Measurements from ENCODE around the gene BRAT1.

DNA sequence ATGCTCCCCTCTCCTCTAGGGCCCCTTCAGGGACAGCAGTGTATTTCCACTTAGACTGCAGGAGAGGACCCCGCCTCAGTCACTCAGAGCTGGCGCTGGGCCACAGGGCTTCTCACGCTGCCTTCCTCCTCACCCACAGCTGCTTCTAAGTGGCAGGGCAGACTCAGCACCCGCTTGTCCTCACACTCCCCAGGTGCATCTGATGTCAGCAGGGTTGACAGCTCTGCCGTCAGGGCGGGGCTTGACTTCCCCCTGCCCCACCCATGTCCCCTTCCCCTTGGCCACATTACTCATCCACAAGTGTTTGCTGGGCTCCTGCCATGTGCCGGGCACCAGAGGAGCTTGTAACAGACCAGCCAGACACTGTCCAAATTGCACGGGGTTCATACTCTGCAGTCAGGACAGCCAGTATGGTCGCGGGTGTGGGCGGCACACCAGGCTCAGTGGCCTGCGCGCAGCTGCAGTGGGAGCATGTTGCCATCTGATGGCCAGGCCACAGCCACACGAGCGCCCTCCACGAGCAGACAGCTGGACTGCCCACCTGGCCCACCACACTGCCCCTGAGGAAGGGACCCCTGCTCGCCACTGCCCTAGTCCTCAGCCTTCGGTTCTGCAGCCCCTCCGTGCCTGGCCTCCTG is 47.2 kb upstream of the BRAT1 start:
- TF ChIP-seq, protein P1, sequence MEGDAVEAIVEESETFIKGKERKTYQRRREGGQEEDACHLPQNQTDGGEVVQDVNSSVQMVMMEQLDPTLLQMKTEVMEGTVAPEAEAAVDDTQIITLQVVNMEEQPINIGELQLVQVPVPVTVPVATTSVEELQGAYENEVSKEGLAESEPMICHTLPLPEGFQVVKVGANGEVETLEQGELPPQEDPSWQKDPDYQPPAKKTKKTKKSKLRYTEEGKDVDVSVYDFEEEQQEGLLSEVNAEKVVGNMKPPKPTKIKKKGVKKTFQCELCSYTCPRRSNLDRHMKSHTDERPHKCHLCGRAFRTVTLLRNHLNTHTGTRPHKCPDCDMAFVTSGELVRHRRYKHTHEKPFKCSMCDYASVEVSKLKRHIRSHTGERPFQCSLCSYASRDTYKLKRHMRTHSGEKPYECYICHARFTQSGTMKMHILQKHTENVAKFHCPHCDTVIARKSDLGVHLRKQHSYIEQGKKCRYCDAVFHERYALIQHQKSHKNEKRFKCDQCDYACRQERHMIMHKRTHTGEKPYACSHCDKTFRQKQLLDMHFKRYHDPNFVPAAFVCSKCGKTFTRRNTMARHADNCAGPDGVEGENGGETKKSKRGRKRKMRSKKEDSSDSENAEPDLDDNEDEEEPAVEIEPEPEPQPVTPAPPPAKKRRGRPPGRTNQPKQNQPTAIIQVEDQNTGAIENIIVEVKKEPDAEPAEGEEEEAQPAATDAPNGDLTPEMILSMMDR (conservative IDR thresholded peaks at IDR 0.05; ENCODE audit: low read depth in 2 of 2), result no peak; a peak in 1 of 4 replicates
- TF ChIP-seq POLR2AphosphoS5 (IDR thresholded peaks at IDR 0.05; ENCODE audit: low read depth) (no peak), EZH2 (IDR thresholded peaks at IDR 0.05; ENCODE audit: low read depth, unreplicated experiment) (no peak), ZNF114 (CRISPR knock-in tag; IDR thresholded peaks at IDR 0.05) (no peak), JUNB (IDR thresholded peaks at IDR 0.05; ENCODE audit: unreplicated experiment) (no peak)
- TF ChIP-seq, protein P2, sequence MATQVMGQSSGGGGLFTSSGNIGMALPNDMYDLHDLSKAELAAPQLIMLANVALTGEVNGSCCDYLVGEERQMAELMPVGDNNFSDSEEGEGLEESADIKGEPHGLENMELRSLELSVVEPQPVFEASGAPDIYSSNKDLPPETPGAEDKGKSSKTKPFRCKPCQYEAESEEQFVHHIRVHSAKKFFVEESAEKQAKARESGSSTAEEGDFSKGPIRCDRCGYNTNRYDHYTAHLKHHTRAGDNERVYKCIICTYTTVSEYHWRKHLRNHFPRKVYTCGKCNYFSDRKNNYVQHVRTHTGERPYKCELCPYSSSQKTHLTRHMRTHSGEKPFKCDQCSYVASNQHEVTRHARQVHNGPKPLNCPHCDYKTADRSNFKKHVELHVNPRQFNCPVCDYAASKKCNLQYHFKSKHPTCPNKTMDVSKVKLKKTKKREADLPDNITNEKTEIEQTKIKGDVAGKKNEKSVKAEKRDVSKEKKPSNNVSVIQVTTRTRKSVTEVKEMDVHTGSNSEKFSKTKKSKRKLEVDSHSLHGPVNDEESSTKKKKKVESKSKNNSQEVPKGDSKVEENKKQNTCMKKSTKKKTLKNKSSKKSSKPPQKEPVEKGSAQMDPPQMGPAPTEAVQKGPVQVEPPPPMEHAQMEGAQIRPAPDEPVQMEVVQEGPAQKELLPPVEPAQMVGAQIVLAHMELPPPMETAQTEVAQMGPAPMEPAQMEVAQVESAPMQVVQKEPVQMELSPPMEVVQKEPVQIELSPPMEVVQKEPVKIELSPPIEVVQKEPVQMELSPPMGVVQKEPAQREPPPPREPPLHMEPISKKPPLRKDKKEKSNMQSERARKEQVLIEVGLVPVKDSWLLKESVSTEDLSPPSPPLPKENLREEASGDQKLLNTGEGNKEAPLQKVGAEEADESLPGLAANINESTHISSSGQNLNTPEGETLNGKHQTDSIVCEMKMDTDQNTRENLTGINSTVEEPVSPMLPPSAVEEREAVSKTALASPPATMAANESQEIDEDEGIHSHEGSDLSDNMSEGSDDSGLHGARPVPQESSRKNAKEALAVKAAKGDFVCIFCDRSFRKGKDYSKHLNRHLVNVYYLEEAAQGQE (IDR thresholded peaks at IDR 0.05; ENCODE audit: unreplicated experiment), result no peak
